RPMI7951 (cell line): ENCODE measurements around the gene ATXN2. TPM values are rescaled to one million over a fixed set of nuclear protein-coding genes. Genes with fewer than 3 reads are reported as not detected.
A peak's percentile ranks its signal among the peaks of the same experiment; 100 is the strongest.

Source experiments
- DNase-seq: peaks from one replicate; pipeline ENCODE4 v3.0.0-alpha.2; 2012; ENCODE audit warnings: low read depth
- total RNA-seq: library from RNA; depleted of rRNA; stranded (reverse); fragments of >200 nt; shearing (Covaris generic); gene quantifications from 2 replicates; pipeline ENCODE4 v1.2.3, GENCODE V29; 2014

The ATXN2 gene
- total RNA-seq, 1 experiment from 2014 or later = 11.2 TPM

DNA sequence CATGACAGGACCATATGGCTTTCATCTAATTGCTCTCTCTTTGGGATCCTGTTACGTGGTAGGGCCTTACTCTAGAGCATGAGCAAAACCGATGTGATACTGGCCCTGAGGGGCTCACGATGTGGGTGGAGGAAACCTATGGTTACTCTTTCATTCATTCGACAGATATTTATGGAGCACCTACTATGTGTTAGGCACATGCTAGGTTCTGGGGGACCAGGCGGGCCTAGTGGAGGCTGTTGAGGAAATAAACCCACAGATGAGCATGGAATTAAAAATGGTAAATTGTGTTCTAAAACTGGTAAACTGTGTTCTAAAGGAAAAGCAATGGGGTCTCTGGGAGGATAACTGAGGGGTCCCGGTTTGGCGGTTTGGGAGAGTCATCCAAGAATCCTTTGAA is 178.6 kb downstream of the ATXN2 start:
- DNase-seq = no peak

DNA sequence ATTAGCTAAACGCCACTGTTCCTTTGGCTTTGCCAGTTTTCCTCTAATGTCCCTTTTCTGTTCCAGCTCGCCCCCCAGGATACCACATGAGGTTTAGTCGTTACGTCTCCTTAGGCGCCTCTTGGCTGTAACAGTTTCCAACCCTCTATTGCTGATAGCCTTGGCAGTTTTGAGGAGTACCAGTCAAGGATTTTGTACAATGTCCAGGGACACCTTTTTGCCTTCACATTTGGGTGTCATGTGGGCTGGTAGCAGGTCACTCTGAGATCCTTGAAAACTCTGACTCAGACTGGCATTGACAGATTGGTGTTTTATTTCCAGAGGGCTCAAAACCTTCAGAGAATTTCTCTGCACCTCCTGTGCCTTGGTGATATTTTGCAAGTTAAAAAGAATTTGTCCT is 179.3 kb downstream of the ATXN2 start:
- DNase-seq = no peak

DNA sequence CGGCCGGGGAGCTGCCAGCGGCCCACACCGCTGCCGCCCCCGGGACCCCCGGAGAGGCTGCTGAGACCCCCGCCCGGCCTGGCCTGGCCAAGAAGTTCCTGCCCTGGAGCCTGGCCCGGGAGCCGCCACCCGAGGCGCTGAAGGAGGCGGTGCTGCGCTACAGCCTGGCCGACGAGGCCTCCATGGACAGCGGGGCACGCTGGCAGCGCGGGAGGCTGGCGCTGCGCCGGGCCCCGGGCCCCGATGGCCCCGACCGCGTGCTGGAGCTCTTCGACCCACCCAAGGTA is 180.6 kb downstream of the ATXN2 start:
- DNase-seq = no peak

DNA sequence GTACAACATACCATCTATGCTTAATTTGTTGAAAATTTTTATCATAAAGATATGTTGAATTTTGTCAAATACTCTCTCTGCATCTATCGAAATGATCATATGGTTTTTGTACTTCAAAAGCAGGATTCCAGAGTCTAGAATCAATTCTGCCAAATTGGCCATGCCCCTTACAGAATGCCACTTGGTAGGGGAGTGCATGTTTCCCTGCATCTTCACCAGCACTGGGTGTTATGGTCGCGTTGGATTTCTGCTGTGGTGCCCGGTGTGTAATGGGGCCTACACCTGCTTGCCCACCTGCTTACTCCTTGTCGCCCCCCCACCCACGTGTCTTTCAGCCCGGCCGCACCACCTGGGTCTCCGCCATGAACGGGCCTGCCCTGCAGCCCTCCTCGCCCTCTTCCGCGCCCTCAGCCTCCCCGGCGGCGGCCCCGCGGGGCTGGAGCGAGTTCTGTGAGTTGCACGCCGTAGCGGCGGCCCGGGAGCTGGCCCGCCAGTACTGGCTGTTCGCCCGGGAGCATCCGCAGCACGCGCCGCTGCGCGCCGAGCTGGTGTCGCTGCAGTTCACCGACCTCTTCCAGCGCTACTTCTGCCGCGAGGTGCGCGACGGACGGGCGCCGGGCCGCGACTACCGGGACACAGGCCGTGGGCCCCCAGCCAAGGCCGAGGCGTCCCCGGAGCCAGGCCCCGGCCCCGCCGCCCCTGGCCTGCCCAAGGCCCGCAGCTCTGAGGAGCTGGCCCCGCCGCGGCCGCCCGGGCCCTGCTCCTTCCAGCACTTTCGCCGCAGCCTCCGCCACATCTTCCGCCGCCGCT is 181.1 kb downstream of the ATXN2 start:
- no peak for DNase-seq

DNA sequence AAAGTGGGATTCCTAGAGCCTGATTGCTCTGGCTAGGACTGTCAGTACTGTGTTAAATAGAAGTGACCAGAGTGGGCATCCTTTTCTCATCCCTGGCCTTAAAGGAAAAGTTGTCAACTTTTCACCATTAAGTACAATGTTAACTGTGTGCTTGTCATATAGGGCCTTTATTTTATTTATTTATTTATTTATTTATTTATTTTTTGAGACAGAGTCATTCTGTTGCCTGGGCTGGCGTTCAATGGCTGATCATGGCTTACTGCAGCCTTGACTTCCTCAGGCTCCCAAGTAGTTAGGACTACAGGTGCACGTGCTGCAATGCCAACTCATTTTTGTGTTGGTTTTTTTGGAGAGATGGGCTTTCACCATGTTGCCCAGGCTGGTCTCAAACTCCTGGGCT is 181.8 kb downstream of the ATXN2 start:
- DNase-seq = no peak

DNA sequence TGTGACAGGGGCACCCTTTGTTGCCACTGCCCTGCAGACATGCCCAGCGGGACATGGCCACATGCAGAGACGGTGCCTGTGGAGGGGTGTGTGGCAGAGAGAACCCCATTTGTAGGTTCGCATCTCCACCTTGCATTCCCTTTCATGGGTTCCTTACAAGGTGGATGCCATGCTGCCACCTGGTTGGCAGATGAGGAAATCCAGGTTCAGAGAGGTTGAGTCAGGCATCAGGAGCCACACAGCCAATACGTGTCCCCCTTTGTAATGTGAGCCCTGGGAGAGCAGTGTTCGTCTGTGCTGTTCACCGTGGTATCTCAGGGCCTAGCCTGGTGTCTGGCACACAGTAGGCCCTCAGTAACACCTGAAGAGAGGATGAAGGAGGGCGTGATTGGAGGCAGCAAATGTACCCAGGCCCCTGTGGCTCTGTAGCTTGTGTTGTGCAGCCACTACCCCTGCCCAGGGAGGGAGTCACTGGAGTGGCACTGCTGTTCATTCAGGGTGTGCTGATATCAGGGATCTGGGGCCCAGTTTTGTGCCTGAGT is 184.3 kb downstream of the ATXN2 start:
- no peak for DNase-seq

DNA sequence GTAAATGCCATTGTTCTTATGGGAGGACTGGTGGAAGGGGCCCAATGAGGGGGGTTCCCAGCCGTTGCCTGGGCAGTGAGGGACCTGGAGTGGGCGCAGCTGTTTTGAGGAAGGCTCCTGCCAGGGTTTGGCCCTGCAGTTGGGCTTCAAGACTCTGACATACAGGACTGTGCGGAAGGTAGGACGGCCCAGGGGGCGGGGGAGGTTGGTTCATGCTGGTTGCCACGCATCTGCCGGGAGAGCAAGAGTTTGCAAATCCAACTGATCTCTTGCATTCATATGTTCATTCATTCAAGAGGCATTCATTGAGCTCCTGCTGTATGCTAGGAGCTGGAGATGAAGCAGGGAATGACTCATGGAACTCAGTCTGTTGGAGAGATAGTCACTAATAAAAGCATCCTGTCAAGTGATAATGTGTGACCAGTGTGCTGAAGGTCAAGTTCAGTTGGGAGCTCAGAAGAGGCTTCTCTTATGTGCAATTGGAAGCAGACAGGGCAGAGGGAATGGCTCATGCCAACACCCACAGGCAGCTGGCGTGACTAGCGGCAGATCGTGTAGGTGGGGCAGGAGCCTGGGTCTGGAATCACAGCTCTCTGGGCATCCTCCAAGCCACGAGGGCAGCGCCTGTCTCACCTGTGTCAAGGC is 185.6 kb downstream of the ATXN2 start:
- DNase-seq = peak; percentile 97

DNA sequence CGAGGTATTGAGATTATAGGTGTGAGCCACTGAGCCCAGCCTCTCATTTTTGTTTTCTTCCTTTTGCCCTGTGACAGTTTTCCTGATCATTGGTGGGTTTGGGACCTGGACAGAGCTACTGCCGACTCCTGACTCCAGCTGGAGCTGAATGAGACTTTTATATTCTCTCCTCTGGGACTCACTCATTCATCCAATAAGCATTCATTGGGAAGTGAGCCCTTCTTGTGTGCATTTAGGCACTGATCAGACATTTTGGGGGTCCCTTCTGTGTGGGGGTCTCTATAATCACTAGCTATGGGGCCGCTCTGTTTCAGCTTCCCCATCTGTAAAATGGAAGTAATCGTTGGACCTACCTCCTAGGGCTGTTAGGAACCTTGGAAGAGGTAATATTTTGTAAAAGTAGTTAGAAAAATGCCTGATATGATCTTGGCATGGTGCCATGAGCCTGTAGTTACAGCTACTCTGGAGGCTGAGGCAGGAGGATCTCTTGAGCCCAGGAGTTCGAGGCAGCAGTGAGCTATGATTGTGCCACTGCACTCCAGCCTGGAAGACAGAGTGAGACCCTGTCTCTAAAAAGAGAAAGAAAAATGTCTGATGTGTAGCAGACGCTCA is 186.2 kb downstream of the ATXN2 start:
- DNase-seq = no peak

DNA sequence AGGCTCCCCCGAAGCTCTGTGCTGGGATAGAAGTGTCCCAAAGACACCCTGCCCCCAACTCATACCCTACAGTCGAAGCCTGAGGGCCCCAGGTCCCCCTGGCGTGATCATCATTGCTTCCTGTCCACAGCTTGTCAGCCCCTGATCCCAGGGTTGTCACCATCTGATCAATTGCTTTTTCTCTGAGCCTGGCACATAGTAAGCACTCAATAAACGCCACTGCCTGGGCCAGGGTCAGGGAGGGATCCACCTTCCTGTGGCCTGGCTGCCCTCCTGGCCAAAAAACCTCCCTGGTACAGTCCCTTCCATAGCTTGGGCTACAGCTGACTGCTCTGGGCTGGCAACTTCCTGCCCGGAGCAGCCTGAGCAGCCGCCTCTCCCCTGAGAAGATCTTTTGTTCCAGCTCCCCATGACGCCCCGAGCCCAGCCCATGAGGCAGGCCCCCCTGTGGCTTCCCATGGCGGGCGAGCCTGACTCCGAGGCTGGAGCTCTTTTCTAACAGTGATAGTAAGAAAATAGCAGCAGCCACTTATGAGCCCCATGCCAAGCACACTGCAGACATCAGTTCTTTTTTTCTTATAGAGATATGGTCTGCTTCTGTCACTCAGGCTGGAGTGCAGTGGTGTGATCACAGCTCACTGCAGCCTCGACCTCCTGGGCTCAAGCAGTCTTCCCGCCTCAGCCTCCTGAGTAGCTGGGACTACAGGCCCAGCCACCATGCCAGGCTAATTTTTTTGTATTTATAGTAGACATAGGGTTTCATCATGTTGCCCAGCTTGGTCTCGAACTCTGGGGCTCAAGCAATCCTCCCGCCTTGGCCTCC is 186.9 kb downstream of the ATXN2 start:
- peak; percentile 58 for DNase-seq

DNA sequence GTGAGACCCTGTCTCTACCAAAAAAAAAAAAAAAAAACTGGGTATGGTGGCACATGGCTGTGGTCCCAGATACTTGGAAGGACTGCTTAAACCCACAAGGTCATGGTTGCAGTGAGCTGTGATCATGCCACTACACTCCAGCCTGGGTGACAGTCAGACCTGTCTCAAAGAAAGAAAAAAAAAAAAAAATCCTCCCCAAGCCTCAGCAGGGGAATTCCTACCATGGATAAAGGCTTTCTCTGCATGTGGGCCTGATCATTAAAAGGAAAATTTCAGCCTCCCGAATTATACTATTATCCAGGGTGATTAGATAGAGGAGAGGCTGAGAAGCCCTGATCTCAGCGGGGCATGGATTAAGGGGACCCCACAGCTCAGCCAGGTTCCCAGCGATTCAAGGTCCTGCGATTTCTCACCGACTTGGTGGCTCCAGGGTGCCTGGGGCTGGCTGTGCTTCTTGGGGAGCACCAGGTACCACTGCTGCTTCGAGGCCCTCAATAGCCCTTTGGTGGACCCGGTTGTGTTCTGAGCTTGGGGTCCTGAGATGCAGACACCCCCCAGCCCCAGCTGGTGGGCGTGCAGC is 187.8 kb downstream of the ATXN2 start:
- no peak for DNase-seq

DNA sequence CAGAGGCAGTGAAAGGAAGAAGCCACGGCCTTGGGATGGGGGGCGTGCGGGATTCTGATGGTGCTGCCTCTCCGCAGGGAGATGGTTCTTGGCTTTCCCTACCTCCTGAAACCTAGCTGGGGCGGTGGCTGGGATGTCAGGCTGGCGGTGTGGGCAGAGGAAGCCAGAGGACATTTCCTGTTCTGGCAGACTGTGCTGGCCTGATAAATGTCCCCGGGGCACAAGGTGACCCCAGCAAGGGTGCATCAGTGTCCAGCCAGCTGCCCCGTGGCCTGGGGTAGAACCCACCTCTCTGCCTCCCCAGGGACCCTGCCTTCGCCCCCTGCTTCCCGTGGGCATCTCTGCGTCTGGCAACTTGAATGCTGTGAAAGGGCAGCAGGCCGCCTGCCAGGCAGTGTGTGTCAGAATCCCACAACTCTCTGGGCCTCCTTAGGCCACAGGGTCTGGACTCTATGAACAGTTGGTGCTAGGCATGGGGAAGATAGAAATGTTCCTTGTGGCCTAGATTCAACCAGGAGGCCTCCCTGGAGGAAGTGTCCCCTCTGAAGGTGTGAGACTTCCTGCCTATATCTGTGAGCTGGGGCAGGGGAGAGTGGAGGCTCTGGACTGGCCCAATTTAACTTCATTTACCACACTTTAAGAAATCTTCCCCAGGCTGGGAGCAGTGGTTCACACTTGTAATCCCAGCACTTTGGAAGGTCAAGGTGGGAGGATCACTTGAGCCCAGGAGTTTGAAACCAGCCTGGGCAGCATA is 188.5 kb downstream of the ATXN2 start:
- peak; percentile 80 for DNase-seq

DNA sequence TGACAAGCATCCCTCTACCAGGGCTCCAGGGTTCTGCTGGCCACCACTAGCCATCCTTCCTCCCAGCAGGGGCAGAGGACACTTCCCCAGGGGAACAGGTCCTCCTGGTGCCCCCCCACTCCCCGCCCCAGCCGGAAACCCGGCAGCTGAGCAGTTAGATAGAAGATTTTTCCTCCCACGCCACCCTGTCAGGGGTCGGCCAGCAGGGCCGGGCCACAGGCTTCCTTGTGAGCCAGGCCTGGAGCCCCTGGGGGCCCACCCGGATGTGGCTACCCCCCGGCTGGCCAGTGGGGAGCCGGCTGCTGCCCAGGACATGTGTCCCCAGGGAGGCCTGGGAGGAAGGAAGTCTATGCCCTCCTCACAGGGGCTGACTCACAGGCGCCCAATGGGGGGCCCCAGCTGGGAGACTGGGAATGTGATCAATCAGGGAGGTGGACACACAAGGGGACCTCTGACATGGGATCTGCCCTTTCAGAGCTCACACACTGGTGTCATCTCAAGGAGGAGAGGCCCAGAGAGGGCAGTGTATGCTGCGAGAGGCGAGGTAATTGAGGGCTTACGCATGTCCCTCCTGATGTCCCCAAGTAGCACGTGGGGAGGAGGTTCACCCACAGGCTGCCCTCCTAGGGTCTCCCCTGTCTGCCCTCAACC is 189.2 kb downstream of the ATXN2 start:
- DNase-seq = peak; percentile 99

DNA sequence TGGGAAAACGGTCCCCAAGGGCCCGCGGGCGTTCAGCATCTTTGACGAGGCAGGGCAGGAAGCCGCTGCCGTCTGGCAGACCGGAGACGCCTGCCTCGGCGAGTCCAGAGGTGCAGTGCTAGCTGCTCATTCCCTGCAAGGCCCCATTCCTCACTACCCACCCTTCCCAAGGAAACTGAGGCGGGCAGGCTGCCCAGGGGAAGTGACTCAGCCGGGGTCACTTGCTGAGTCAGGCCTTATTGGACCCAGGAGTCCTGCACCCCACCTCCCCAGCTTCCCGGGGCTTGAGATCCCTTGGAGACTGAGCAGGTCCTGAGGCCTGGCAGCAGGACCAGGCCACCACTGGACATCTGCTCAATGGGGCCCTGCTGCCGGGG is 189.7 kb downstream of the ATXN2 start:
- no peak for DNase-seq

DNA sequence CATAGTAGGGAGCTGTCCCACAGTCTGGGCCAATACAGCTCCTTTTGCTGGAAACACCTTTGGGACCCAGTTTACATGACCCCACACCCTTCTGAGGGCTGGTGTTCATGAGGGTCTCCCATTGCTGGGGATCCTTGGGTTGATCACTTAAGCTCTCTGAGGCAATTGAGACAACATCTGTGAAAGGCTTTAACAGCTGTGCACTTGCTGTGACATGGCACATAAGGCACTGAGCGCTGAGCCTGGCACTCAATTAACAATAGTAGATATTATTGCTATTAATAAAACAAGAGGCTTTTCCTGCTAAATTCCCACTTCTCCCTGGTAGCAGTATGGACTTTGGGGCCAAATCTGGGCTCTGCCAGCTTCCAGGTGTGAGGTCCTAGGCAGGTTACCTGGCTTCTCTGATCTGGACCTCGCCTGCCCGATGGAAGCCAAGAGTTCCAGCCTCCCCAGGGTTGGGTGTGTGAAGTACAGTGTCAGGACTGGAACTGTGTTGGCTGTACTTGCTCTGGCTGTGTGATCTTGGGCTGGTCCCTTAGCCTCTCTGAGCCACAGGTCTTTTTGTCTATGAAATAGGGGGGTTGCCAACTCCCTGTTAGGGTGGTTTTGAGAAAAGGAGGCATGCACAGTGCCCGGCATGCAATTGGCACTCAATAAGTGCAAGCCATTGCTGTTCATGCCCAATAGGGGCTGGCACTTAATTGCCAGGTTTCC is 190.3 kb downstream of the ATXN2 start:
- no peak for DNase-seq

DNA sequence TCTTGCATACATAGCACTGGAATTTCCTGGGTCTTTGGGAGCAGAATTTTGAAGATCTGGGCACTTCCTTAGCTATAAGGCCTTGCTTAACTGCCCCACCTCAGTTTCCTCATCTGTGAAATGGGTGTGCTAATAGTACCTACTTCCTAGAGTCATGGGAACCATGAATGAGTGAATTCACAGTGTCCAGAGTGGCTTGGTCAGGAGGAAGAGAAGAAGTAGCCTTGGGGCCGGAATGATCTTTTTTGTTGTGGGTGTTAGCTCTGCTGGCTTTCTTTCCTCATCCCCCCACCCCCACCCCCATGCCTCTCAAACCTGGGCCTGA is 191.0 kb downstream of the ATXN2 start:
- no peak for DNase-seq

DNA sequence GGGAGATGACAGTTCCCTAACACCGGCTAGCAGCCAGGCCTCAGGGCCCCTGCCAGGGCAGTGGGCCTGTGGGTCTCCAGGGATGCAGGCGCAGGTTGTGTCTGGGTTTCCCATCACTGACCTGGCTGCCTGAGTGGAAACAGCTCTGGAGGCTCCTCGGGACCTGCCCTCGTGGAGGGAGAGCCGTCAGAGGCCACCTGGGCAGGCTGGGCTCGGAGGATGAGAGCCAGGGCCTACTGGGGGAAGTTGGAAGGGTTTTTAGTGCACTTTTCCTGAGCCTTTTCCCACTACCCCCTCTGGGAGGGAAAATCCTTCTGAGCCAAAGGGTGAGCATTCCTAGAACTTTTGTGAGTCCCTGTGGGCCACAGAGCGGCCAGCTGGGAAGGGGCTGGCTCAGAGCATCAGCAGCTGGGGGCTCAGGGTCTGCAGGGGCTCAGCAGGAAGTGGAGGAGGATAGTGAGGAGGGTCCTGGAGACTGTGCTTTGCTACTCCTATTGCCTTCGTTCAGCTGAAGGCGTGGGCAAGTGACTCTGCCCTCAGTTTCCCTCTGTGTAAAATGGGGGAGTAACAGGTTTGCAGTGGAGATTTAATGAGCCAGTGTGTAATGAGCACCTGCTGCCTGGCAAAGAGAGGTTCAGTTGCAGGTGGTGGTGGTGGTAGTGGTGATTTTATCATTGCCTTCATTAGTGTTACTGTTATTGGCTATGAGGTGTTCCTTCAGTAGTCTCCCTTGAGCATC is 191.6 kb downstream of the ATXN2 start:
- DNase-seq = no peak

DNA sequence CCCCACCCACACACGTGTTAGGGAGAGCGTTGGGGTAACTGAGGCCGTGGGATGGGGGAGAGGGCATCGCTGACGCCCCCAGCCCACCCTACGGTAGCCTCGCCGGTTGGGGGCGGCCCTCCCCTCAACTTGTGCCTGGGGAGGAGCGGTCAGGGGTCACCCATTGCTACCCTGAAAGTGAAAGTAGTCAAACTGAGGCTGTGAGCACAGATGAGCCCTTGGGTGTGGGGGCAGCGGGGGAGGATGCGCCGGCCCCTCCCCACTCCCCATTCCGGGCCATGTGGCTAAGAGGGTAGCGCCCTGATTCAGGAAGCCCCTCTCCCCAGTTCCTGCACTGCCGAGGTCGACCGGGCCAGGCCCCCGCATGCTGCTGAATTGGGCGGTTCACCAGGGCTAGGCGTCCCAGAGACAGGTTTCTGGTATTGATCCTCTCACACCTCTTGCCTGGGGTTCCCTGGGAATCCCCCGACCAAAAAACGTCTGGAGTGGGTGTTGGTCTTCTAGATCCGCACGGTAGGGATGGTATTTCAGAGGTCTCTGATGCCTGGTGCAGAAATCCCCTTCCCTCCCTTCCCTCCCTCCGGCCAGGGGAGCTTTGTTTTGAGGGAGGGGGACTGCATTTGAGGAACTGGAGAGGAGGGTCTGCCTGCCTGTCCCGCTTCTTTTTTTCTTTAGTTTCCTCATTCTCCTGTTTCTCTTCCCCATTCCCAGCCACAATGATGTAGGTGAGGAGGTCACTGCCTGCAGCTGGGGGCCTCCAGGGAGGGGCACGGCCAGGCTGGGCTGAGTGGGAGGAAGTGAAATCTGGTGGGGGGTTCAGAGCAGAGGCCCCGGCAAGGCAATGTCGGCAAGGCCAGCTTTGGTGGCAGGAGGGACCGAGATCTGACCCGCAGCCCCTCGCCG is 192.4 kb downstream of the ATXN2 start:
- DNase-seq = no peak

DNA sequence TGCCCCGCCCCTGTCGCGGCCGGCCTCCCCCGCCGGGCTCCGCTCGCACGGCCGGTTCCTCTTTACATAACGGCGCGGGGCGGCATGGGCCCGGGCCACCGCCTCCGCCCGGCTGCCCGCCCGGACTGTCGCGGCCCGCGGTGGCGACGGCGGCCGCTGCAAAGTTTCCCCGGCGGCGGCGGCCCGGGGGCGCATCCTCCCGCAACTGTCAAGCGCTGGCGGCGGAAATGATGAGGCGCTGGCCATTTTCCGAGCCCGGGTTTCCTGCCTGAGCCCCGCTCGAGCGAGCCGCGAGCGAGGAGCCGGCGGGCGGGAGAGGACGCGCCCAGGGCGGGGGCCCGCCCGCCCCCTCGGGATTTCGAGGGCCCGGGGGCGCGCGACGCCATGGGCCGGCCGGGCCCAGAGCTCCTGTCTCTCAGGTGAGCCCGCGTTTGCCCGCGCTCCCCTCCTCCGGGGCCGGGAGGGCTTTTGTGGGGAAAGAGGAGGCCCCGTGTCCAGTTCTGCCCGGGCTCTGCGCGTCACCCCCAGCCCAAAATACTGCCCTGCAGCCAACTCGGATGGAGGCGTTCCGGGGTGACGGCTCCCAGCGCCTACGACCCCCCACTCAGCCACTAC is 193.1 kb downstream of the ATXN2 start, which contains the start of gene SH2B3:
Gene SH2B3 (plus strand): TSS at position 65 of the 615 bp plus-strand sequence. CDS start 12,223 bp downstream, outside the sequence.
- DNase-seq = no peak
